Measurements from ENCODE around the gene RYR1.

DNA sequence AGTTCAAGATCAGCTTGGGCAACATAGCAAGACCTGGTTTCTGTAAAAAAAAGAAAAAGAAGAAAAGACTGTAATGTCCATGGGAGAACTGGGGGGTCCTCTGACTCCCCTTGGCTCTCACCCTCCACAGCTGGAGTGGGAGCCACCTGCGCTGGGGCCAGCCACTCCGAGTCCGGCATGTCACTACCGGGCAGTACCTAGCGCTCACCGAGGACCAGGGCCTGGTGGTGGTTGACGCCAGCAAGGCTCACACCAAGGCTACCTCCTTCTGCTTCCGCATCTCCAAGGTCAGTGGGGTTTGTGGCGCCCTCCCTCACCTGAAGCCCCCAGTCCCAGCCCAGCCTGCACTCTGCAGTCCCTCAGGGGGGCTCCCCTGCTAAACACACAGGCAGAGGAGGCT lies 14.7 kb downstream of the RYR1 start:
- TF ChIP-seq, protein P1, sequence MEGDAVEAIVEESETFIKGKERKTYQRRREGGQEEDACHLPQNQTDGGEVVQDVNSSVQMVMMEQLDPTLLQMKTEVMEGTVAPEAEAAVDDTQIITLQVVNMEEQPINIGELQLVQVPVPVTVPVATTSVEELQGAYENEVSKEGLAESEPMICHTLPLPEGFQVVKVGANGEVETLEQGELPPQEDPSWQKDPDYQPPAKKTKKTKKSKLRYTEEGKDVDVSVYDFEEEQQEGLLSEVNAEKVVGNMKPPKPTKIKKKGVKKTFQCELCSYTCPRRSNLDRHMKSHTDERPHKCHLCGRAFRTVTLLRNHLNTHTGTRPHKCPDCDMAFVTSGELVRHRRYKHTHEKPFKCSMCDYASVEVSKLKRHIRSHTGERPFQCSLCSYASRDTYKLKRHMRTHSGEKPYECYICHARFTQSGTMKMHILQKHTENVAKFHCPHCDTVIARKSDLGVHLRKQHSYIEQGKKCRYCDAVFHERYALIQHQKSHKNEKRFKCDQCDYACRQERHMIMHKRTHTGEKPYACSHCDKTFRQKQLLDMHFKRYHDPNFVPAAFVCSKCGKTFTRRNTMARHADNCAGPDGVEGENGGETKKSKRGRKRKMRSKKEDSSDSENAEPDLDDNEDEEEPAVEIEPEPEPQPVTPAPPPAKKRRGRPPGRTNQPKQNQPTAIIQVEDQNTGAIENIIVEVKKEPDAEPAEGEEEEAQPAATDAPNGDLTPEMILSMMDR (IDR thresholded peaks at IDR 0.05 in 2 of 3, conservative IDR thresholded peaks at IDR 0.05 in 1 of 3; ENCODE audit: control insufficient read depth in 2 of 3, extremely low read depth in 1 of 3, insufficient read depth in 1 of 3, low read depth in 3 of 3, low read length in 3 of 3) = no peak
- no peak for TF ChIP-seq MTA3 (IDR thresholded peaks at IDR 0.05; ENCODE audit: borderline replicate concordance, low read length)
- TF ChIP-seq CREM (IDR thresholded peaks at IDR 0.05; ENCODE audit: low read depth) = no peak
- no peak for TF ChIP-seq YY1 (IDR thresholded peaks at IDR 0.05; ENCODE audit: low read depth, low read length)
- no peak for TF ChIP-seq POLR2A (IDR thresholded peaks at IDR 0.05; ENCODE audit: low read depth, low read length)
- TF ChIP-seq BACH1 (IDR thresholded peaks at IDR 0.05; ENCODE audit: borderline replicate concordance) = no peak
- TF ChIP-seq NRF1 (conservative IDR thresholded peaks at IDR 0.05; ENCODE audit: low read depth, low read length) = no peak
- no peak for TF ChIP-seq JUND (IDR thresholded peaks at IDR 0.05; ENCODE audit: low read depth, low read length)
- TF ChIP-seq, protein P2, sequence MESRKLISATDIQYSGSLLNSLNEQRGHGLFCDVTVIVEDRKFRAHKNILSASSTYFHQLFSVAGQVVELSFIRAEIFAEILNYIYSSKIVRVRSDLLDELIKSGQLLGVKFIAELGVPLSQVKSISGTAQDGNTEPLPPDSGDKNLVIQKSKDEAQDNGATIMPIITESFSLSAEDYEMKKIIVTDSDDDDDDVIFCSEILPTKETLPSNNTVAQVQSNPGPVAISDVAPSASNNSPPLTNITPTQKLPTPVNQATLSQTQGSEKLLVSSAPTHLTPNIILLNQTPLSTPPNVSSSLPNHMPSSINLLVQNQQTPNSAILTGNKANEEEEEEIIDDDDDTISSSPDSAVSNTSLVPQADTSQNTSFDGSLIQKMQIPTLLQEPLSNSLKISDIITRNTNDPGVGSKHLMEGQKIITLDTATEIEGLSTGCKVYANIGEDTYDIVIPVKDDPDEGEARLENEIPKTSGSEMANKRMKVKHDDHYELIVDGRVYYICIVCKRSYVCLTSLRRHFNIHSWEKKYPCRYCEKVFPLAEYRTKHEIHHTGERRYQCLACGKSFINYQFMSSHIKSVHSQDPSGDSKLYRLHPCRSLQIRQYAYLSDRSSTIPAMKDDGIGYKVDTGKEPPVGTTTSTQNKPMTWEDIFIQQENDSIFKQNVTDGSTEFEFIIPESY (IDR thresholded peaks at IDR 0.05) = no peak
- TF ChIP-seq, protein P3, sequence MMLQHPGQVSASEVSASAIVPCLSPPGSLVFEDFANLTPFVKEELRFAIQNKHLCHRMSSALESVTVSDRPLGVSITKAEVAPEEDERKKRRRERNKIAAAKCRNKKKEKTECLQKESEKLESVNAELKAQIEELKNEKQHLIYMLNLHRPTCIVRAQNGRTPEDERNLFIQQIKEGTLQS (IDR thresholded peaks at IDR 0.05; ENCODE audit: borderline replicate concordance, extremely low read depth, low read depth, low read length) = no peak
